ENCODE results near the gene PRPF6.
"Not testable (repeated sequence)": the region's sequence is repeated elsewhere in the genome, so short reads cannot be mapped to it uniquely, and the experiment has no call there.

The PRPF6 gene

GRCh38 chr20:63957690-63958441 lies 23.1 kb upstream of the PRPF6 start:
- in situ Hi-C loops (cut with HindIII; ENCODE audit: low pct_ligation_motif_present, low pct_unique_long_range_greater_than_20kb, low sequenced_read_pairs) = no loop called here
- DNase-seq = no peak

DNA sequence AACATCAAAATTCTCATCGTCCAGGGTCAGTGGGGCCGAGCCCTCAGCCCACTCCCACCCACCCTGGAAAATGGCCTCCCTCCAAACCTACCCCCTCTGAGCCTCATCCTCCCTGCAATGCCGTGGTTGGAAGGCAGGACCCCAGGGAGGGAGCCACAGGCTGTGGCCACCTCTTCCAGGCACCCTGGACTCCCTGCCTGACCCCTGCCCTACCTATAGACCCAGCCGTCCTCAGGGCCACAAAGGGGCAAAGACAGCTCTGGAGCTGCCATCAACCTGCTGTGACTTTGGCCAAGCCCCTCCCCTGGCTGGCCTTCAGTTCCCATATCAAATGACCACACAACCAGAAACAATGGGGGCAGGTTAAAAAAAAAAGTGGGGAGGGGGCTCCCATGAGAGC lies 22.5 kb upstream of the PRPF6 start:
- no peak for DNase-seq
- in situ Hi-C loops (cut with HindIII; ENCODE audit: low pct_ligation_motif_present, low pct_unique_long_range_greater_than_20kb, low sequenced_read_pairs) = no loop called here

- in situ Hi-C loops (cut with HindIII; ENCODE audit: low pct_ligation_motif_present, low pct_unique_long_range_greater_than_20kb, low sequenced_read_pairs) = no loop called here
- DNase-seq = no peak
Observed at GRCh38 chr20:63958964-63959698, 21.8 kb upstream of the PRPF6 start.

DNA sequence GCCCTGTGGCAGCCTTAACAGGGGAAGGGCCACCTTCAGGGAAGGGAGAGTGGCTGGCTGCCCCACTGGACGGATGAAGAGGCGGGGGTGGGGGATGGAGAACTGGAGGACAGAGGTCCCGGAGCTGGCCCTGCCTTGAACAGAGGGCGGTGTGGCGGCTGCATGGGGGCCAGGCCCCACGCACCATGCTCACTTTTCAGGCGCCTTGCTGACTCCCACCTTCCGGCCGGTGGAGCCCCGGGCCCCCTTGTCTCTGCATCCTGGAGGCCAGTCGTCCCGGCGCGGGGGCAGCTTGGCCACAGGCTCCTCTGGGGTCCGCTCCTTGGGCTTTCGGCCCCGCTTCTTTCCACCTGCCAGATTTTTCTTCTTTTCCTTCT lies 21.2 kb upstream of the PRPF6 start:
- in situ Hi-C loops (cut with HindIII; ENCODE audit: low pct_ligation_motif_present, low pct_unique_long_range_greater_than_20kb, low sequenced_read_pairs) = no loop called here
- DNase-seq = no peak

GRCh38 chr20:63960654-63961621 lies 20.0 kb upstream of the PRPF6 start:
- DNase-seq; in situ Hi-C loops (cut with HindIII; ENCODE audit: low pct_ligation_motif_present, low pct_unique_long_range_greater_than_20kb, low sequenced_read_pairs): not testable (repeated sequence)

DNA sequence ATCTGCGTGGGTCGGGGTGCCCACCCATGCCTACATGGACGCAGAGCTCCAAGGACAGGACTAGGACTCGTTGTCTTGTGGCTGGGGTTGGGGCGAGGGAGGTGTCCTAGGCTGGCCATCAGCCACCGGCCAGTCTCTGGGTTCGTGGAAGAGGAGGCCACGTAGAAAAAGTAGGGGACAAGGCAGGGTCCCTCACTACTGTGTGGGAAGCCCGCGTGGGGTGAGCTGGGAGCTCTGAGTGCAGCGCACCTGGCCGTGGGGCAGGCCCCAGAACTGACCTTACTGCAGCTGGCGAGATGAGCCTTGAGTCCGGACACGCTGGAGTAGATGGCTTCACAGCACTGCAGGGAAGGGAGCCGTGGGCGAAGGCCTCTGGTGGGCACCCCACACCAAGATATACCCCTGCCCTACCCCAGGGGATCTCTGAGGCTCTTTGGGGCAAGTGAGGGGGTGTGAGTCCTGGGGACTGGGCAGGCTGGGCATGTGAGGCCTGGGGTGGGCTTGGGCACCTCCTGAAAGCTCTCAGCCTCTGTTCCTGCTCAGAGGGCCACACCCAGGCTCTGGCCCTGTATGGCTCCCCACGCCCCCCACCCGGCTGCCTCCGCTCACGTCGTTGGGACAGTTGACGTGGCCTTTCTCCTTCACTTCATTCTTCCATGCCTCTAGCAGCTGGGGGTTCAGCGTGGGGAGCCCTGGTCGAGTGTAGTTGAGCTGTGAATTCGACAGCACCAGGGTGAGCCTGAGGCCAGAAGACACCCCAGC lies 19.1 kb upstream of the PRPF6 start:
- no peak for DNase-seq
- in situ Hi-C loops (cut with HindIII; ENCODE audit: low pct_ligation_motif_present, low pct_unique_long_range_greater_than_20kb, low sequenced_read_pairs) = no loop called here

DNA sequence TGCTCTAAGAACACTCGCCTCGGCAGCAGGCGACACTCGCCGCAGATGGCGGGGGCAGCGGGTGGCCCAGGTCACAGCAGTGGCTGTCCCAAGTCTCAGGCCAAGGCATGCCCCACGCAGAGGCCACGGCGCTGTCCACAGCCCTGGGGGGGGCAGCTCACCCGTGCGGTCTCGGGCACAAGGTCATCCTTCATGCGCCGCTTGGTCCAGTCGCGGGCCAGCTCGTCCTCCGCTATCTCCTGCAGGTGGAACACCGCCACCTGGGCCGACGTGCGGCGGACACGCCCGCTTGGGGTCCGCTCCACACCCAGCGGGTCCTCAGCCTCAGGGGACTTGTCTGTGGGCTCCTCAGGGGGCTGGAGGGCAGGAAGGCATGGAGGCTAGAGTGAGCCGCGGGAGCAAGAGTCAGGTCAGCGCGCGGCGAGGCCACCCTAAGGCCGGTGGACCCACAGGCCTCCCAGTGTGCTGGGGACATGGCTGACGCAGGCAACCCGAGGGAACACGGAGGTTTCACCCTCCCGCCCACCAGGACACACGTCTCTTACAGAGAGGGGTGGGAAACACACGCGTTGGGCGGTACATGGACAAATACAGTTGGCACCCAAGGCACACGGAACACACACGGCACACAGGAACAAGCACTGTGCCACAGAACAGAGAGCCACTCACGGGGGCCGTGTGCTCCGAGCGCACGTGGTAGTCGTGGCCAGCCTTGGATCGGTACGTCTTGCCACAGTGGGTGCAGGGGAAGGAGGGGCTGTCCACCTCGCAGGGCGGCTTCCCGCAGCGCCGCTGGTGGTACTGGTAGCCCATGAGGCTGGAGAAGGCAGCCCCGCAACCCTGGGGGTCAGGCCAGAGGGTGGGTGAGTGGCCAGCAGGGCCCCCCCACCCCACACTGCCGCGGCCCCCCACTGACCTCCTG lies 18.2 kb upstream of the PRPF6 start:
- no peak for DNase-seq
- in situ Hi-C loops (cut with HindIII; ENCODE audit: low pct_ligation_motif_present, low pct_unique_long_range_greater_than_20kb, low sequenced_read_pairs) = no loop called here

GRCh38 chr20:63963348-63963741 lies 17.6 kb upstream of the PRPF6 start:
- in situ Hi-C loops (cut with HindIII; ENCODE audit: low pct_ligation_motif_present, low pct_unique_long_range_greater_than_20kb, low sequenced_read_pairs) = no loop called here
- no peak for DNase-seq

GRCh38 chr20:63963784-63964301 lies 17.1 kb upstream of the PRPF6 start:
- no peak for DNase-seq
- in situ Hi-C loops (cut with HindIII; ENCODE audit: low pct_ligation_motif_present, low pct_unique_long_range_greater_than_20kb, low sequenced_read_pairs) = no loop called here

DNA sequence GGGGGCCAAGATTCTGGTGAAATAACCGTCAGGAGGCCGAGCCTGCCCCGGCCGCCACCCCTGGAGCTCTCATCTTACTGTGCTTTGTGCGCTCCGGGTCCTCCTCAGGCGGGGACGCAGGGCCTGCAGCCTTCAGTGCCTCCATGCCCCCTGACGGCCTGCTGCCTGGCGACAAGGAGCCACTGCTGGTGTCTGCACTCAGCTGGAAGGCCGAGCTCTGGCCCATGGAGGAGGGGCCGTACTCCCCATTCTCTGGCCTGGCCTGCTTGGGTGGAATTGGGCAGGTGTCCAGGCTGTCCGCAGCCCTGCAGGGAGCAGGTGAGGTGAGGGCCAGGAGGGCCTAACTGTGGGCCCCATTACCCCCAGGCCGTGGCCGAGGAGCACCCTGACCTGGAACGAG lies 16.5 kb upstream of the PRPF6 start:
- no peak for DNase-seq
- in situ Hi-C loops (cut with HindIII; ENCODE audit: low pct_ligation_motif_present, low pct_unique_long_range_greater_than_20kb, low sequenced_read_pairs) = no loop called here

DNA sequence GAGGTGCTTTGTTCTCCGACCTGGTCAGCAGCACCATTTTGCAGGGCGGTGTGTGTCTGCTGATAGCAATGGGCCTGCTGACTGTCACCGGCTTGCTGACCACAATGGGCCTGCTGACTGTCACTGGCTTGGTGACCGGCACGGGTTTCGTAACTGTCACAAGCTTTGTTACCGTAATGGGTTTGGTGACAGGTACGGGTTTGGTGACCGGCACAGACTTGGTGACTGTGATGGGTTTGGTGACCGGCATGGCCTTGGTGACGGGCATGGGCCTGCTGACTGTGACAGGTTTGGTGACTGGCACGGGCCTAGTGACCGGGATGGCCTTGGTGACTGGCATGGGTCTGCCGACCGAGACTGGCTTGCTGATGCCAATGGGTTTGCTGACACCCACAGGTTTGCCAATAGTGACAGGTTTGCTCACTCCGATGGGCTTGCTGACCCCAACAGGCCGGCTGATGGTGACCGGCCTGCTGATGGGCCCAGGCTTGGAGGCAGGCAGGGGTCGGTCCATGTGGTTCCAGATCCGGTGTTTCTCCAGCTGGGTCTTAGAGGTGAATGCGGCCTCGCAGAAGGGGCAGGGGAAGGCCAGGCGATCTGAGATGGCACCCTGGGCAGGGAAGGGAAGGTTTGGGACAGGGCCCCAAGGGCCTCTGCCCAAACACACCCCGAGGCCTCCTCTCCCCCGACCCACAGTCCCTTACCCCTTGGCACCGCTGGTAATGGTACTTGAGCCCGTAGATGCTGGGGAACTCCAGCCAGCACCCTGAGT lies 14.6 kb upstream of the PRPF6 start:
- no peak for DNase-seq
- in situ Hi-C loops (cut with HindIII; ENCODE audit: low pct_ligation_motif_present, low pct_unique_long_range_greater_than_20kb, low sequenced_read_pairs) = no loop called here

DNA sequence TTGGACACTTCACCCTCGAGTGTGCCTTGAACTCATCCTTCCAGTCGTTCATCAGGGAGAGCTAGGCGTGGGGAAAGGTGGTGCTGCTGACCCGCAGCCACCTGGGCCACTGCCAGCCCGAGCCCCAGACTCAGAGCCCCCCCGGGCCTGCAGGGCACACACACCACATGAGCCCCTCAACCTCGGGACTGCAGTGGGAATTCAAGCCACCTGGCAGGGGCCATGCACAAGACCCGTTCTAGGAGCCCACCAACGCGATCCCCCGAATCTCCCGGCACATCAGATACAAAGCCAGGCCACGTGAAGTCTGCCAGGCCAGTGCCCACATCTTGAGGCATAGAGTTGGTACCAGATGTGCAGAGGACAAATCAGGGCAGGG lies 14.0 kb upstream of the PRPF6 start:
- in situ Hi-C loops (cut with HindIII; ENCODE audit: low pct_ligation_motif_present, low pct_unique_long_range_greater_than_20kb, low sequenced_read_pairs) = no loop called here
- DNase-seq = no peak

- in situ Hi-C loops (cut with HindIII; ENCODE audit: low pct_ligation_motif_present, low pct_unique_long_range_greater_than_20kb, low sequenced_read_pairs) = no loop called here
- no peak for DNase-seq
Observed at GRCh38 chr20:63967330-63968135, 13.4 kb upstream of the PRPF6 start.

DNA sequence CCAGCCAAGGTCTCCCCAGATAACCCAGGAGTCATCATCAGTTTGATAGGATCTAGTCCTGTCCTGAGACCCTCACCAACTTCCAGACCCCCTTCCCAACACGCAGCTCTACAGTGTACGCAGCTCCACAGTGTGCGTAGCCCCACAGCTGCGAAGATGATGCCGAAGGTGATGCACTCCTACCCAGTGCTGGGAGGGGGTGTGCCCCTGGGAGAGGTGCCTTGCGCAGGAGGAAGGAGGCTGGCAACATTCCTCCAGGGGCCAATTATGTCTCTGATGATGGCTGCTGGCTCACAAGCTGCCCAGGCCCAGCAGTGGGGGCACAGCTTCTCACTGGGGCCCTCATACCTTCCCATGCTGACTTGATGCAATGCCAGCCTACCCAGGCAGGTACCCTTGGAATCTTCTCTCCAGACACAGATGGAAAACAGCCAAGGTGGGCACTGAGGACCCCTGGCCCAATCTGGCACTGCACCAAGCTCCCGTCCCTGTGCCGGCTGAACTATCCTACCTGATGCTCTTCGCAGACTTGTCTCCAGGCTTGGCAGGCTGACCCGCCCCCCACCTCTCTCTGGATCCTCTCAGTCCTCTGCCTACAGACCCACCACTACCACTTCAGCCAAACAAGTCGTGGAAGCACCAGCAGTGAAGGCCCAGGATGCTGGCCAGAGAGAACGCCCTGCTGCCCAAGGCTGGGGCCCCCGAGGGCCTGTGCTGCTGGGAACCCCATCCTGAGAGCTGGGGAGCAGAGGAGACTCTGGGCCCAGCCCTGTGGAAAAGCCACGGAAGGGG lies 12.6 kb upstream of the PRPF6 start:
- no peak for DNase-seq
- in situ Hi-C loops (cut with HindIII; ENCODE audit: low pct_ligation_motif_present, low pct_unique_long_range_greater_than_20kb, low sequenced_read_pairs) = no loop called here

Measured in ACHN (cell line).